Psoas muscle (tissue), 8 donors: ENCODE results near the gene LTK. TPM values are rescaled to one million over a fixed set of nuclear protein-coding genes. Genes with fewer than 3 reads are reported as not detected.

ENCODE experiments used
- ATAC-seq, 4 donors: fragments of 200-7000 bp; cut with Tn5 transposase; one replicate each; pipeline ENCODE4 v1.9.1; 2020; ENCODE audit warnings: moderate library complexity in 3 of 4, mild to moderate bottlenecking in 2 of 4
- DNase-seq, 2 donors: peaks; one replicate each; pipeline ENCODE4 v3.0.0-alpha.2; 2020
- H3K27ac ChIP-seq: fragments of 200-600 bp; one replicate; pipeline ENCODE4 v1.8.0; 2022
- H3K27me3 ChIP-seq, 3 donors: fragments of 200-600 bp in 1 of 3; one replicate each; pipeline versions ENCODE4 v1.6.1 to v1.8.0; 2013 to 2022; ENCODE audit warnings: low read length in 2 of 3, mild to moderate bottlenecking in 2 of 3, moderate library complexity in 1 of 3; ENCODE audit not compliant: insufficient read depth in 3 of 3
- H3K36me3 ChIP-seq, 2 donors: fragments of 200-600 bp in 1 of 2; one replicate each; pipeline versions ENCODE4 v1.6.1 to v1.8.0; 2013 to 2022; ENCODE audit warnings: low read depth in 1 of 2, mild to moderate bottlenecking in 1 of 2, moderate library complexity in 1 of 2; ENCODE audit not compliant: insufficient read depth in 1 of 2
- H3K4me1 ChIP-seq: fragments of 200-600 bp; one replicate; pipeline ENCODE4 v1.8.0; 2022
- H3K4me3 ChIP-seq: fragments of 200-600 bp; one replicate; pipeline ENCODE4 v1.8.0; 2022; ENCODE audit warnings: mild to moderate bottlenecking
- H3K9me3 ChIP-seq: fragments of 200-600 bp; one replicate; pipeline ENCODE4 v1.8.0; 2022
- WGBS, 3 donors: extraction: QIAGEN DNeasy Blood & Tissue Kit; methylation state at CpG; one replicate each; pipeline versions ENCODE4 v1.1.6 to v1.1.7; 2013; 5-methylcytosine and 5-hydroxymethylcytosine counted together
- intact Hi-C, 2 donors: fragments of 100-400 bp; cut with DNase I; formaldehyde crosslinking; loops; one replicate each; pipeline versions ENCODE4 v1.11.0 to v1.14.2; 2022
- polyA plus RNA-seq, 3 donors: library from polyadenylated mRNA; stranded (reverse); fragments of 200-250 nt; gene quantifications; one replicate each; pipeline ENCODE4 v1.2.3, GENCODE V29; 2013
- total RNA-seq, 4 donors: library from RNA; stranded (reverse); fragmentation: NEBNext Ultra II Directional in 2 of 4; extraction: Animal tissue kit (Norgen Biotek cat#: 25700) in 2 of 4; gene quantifications; one replicate each; pipeline versions ENCODE4 v1.2.1 to v1.2.4, GENCODE V29; 2021 to 2023
- TF ChIP-seq, protein P1 (sequence below): fragments of 200-600 bp; IDR thresholded peaks from one replicate; pipeline ENCODE4 v1.8.0; 2022; ENCODE audit warnings: antibody characterized with exemption
- donor health status: healthy with polysubstance abuse.
- donor health status: DM: no; HTN: no; CAD: no; lungs with moderate emphysema.
- donor health status: Bipolar disorder and iron deficiency.
- donor health status: healthy.
- donor health status: DM: yes; HTN: yes; CAD: no.
- donor health status: DM: no; HTN: no; CAD: no.
- donor health status: DM: no; HTN: no; CAD: no.
- donor health status: DM: yes; HTN: yes; CAD: no.

Gene LTK
- total and polyA plus RNA-seq, 7 donors, result 0.05 to 1.1 (median 0.14) TPM; not detected in 1

DNA sequence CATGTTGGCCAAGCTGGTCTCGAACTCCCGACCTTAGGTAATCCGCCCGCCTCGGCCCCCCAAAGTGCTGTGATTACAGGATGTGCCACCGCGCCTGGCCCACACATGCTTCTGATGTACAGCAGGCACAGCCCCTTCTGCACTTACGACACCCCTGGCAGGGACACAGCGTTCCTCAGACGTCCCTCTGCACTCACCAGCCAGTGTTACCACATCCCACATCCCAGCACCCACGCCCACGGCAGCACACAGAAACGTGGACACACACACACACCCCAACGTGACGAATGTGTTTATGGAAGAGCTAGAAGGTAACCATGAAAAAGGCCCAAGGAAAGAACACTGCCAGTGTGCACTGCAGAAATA lies 31.0 kb upstream of the LTK start:
- Histone ChIP-seq H3K36me3 (no peaks in the 10 kb centered on the region), H3K9me3 (no peaks in the 10 kb centered on the region), H3K27me3 (no peaks in the 10 kb centered on the region), H3K27ac (peak overlapping the region; percentile 86), H3K4me1 (peaks cover 6% of the 10 kb centered on the region), H3K4me3 (peak overlapping the region; percentile 99)
- WGBS, 3 donors, result 71 to 84% (median 72%) methylated on average over 15 of the region's 15 CpGs
- TF ChIP-seq, protein P1, sequence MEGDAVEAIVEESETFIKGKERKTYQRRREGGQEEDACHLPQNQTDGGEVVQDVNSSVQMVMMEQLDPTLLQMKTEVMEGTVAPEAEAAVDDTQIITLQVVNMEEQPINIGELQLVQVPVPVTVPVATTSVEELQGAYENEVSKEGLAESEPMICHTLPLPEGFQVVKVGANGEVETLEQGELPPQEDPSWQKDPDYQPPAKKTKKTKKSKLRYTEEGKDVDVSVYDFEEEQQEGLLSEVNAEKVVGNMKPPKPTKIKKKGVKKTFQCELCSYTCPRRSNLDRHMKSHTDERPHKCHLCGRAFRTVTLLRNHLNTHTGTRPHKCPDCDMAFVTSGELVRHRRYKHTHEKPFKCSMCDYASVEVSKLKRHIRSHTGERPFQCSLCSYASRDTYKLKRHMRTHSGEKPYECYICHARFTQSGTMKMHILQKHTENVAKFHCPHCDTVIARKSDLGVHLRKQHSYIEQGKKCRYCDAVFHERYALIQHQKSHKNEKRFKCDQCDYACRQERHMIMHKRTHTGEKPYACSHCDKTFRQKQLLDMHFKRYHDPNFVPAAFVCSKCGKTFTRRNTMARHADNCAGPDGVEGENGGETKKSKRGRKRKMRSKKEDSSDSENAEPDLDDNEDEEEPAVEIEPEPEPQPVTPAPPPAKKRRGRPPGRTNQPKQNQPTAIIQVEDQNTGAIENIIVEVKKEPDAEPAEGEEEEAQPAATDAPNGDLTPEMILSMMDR, result no peak
- ATAC-seq (peak in 3 of 4 donors; percentile 43 to 66 (median 59)), DNase-seq (peak; percentile 56 to 75)
- intact Hi-C loops, result no loop called here

GRCh38 chr15:41543521-41543870 lies 29.9 kb upstream of the LTK start:
- no peak for ATAC-seq
- H3K27me3 ChIP-seq, result no peaks in the 10 kb centered on the region
- TF ChIP-seq, protein P1, result no peak
- H3K27ac ChIP-seq, result peak overlapping the region; percentile 86
- no peaks in the 10 kb centered on the region for H3K9me3 ChIP-seq
- intact Hi-C loops, result no loop called here
- DNase-seq, result no peak
- H3K36me3 ChIP-seq, result no peaks in the 10 kb centered on the region
- H3K4me1 ChIP-seq, result peaks cover 6% of the 10 kb centered on the region
- peak overlapping the region; percentile 99 for H3K4me3 ChIP-seq
- 6 to 11% (median 8%) methylated on average over 8 of the region's 8 CpGs for WGBS, 3 donors

- Histone ChIP-seq H3K4me1 (no peaks in the 10 kb centered on the region), H3K36me3 (peaks cover 2 to 53% of the 10 kb centered on the region in 2 donors), H3K4me3 (no peak overlapping the region), H3K9me3 (no peaks in the 10 kb centered on the region), H3K27me3 (no peaks in the 10 kb centered on the region), H3K27ac (no peak overlapping the region)
- ATAC-seq, result no peak
- intact Hi-C loops, result no loop called here
- WGBS, 3 donors, result 89 to 93% (median 93%) methylated on average over 11 of the region's 11 CpGs
- no peak for DNase-seq
- TF ChIP-seq, protein P1, result no peak
Measured at GRCh38 chr15:41536866-41537265, 23.2 kb upstream of the LTK start.

DNA sequence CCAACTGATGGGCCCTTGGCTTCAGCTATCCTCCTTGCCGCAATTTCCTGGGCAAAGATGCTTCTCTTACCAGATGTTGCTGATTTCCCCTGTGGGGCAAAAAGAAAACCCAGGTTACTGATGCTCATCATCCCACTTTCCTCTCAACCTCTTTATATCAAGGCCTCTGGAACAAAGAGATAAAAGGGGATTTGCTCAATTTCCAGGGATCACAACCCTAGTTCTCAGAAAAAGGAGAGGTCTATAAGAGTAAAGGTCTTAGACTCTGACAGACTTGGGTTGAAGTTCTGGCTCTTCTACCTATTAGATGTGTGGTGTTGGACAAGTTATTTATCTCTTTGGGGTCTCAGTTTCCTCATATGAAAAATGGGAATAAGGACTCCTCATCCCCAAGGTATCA lies 21.9 kb upstream of the LTK start:
- TF ChIP-seq, protein P1, result no peak
- ATAC-seq (no peak), DNase-seq (no peak)
- Histone ChIP-seq H3K27me3 (no peaks in the 10 kb centered on the region), H3K4me1 (no peaks in the 10 kb centered on the region), H3K9me3 (no peaks in the 10 kb centered on the region), H3K4me3 (no peak overlapping the region), H3K27ac (no peak overlapping the region), H3K36me3 (peaks cover 2 to 65% of the 10 kb centered on the region in 2 donors)
- intact Hi-C loops, result no loop called here
- 92 to 100% (median 96%) methylated on average over 1 of the region's 1 CpG for WGBS, 3 donors

DNA sequence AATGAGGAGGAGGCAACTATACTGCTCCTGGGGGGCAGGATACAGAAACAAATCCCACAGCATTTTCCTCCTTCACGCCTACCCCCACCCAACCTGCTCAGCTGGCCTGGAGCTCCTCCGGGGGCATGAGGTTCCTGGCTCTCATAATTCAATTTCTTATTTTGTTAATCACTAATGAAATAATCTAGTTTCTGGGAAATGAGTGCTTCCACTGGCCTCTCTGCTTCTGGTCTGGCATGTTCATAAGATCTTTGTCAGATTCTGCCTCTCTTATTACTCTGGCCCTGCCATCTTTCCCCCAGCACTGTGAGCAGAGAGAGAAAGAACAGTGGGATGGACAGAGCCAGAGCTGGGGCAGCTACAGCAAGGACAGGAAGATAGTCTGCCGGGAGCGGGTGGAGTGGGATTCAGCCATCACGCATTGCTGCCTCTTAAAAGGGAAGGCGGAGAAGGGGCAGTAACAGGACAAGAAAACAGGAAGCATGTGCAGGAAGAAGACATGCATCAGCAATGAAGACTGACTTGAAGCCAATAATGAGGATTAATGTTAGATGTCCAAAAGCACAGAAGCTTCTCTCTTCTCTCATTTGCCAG lies 16.8 kb upstream of the LTK start:
- no peak overlapping the region for H3K27ac ChIP-seq
- no peaks in the 10 kb centered on the region for H3K9me3 ChIP-seq
- intact Hi-C loops, result no loop called here
- peaks cover 5 to 97% of the 10 kb centered on the region in 2 donors for H3K36me3 ChIP-seq
- DNase-seq (no peak), ATAC-seq (no peak)
- WGBS, 3 donors, result 80 to 87% (median 84%) methylated on average over 6 of the region's 6 CpGs
- no peaks in the 10 kb centered on the region for H3K27me3 ChIP-seq
- no peak overlapping the region for H3K4me3 ChIP-seq
- H3K4me1 ChIP-seq, result no peaks in the 10 kb centered on the region
- TF ChIP-seq, protein P1, result no peak
